Stimulated activated CD8-positive, alpha-beta memory T cell treated with anti-CD3 and anti-CD28 coated beads, Interleukin-2, amount 100 ng/mL, for 1 hour (primary cell): ENCODE results near the gene NHP2.
A peak's percentile ranks its signal among the peaks of the same experiment; 100 is the strongest.
"Not testable (repeated sequence)": the region's sequence is repeated elsewhere in the genome, so short reads cannot be mapped to it uniquely, and the experiment has no call there.

Experiments
- DNase-seq, 2 donors: peaks; one replicate each; pipeline ENCODE4 v3.0.0-alpha.2; 2020; ENCODE audit warnings: low read depth in 2 of 2

Gene NHP2

GRCh38 chr5:178130576-178131445 lies 22.9 kb downstream of the NHP2 start, which contains the start of gene RMND5B:
Gene RMND5B (plus strand): TSS chr5:178131014. CDS start chr5:178138120, 7,106 bp downstream.
- peak; percentile 44 to 63 for DNase-seq

GRCh38 chr5:178130234-178130575 lies 23.5 kb downstream of the NHP2 start:
- not testable (repeated sequence) for DNase-seq

- DNase-seq = no peak
Measured at GRCh38 chr5:178129296-178129695, 24.4 kb downstream of the NHP2 start.

GRCh38 chr5:178127300-178128009 lies 26.2 kb downstream of the NHP2 start:
- not testable (repeated sequence) for DNase-seq

- no peak for DNase-seq
Measured at GRCh38 chr5:178126556-178126955, 27.1 kb downstream of the NHP2 start.

GRCh38 chr5:178125253-178125906 lies 28.3 kb downstream of the NHP2 start:
- DNase-seq = no peak

GRCh38 chr5:178123966-178124925 lies 29.4 kb downstream of the NHP2 start:
- no peak for DNase-seq

- no peak for DNase-seq
Measured at GRCh38 chr5:178123094-178123965, 30.4 kb downstream of the NHP2 start.

GRCh38 chr5:178122346-178122745 lies 31.3 kb downstream of the NHP2 start:
- no peak for DNase-seq

GRCh38 chr5:178121391-178122276 lies 32.1 kb downstream of the NHP2 start:
- DNase-seq = no peak

GRCh38 chr5:178120607-178121357 lies 32.9 kb downstream of the NHP2 start:
- DNase-seq = peak; percentile 41 to 68

GRCh38 chr5:178119915-178120606 lies 33.6 kb downstream of the NHP2 start:
- DNase-seq = no peak

GRCh38 chr5:178117923-178118701 lies 35.6 kb downstream of the NHP2 start:
- DNase-seq = no peak

GRCh38 chr5:178116143-178116885 lies 37.4 kb downstream of the NHP2 start:
- peak; percentile 54 to 58 for DNase-seq

GRCh38 chr5:178115814-178116142 lies 37.9 kb downstream of the NHP2 start:
- DNase-seq = no peak

- no peak for DNase-seq
Measured at GRCh38 chr5:178115136-178115813, 38.4 kb downstream of the NHP2 start.
